Activated B cell treated with CpG ODN at 0.5 μM for 24 hours (primary cell): ENCODE measurements around the gene PNMA1. TPM values are rescaled to one million over a fixed set of nuclear protein-coding genes. Genes with fewer than 3 reads are reported as not detected.

Experiments
- ATAC-seq: fragments of 200-7000 bp; cut with Tn5 transposase; one replicate; pipeline ENCODE4 v1.10.0; 2021; ENCODE audit warnings: low read depth, mild to moderate bottlenecking, moderate library complexity
- CTCF ChIA-PET: fragments of 350-600 bp; sonication (Branson Sonifier 250); formaldehyde crosslinking; loops from one replicate; lab custom pipeline; 2021; ENCODE audit warnings: antibody characterized with exemption; lab: Charles Lee
- POLR2A ChIA-PET: fragments of 350-600 bp; sonication (Branson Sonifier 250); formaldehyde crosslinking; loops from one replicate; lab custom pipeline; 2021; ENCODE audit warnings: antibody characterized with exemption; lab: Charles Lee
- DNase-seq: peaks from one replicate; pipeline ENCODE4 v3.0.0; 2022
- H3K27ac Mint-ChIP-seq: one replicate; pipeline ENCODE4 v1.8.0; 2020; ENCODE audit warnings: mixed read lengths
- H3K27me3 Mint-ChIP-seq: one replicate; pipeline ENCODE4 v1.8.0; 2021; ENCODE audit warnings: mixed read lengths
- H3K36me3 Mint-ChIP-seq: one replicate; pipeline ENCODE4 v1.8.0; 2021; ENCODE audit warnings: low read depth, mixed read lengths
- H3K4me1 Mint-ChIP-seq: one replicate; pipeline ENCODE4 v1.8.0; 2021; ENCODE audit warnings: mixed read lengths
- H3K4me3 Mint-ChIP-seq: one replicate; pipeline ENCODE4 v1.8.0; 2020; ENCODE audit warnings: mild to moderate bottlenecking, mixed read lengths
- H3K9me3 Mint-ChIP-seq: one replicate; pipeline ENCODE4 v1.8.0; 2020; ENCODE audit warnings: mixed read lengths
- intact Hi-C: fragments of 100-400 bp; cut with micrococcal nuclease; formaldehyde crosslinking; loops from one replicate; pipeline ENCODE4 v1.15.1; 2024
- total RNA-seq: library from RNA; stranded (reverse); gene quantifications from 2 replicates; pipeline ENCODE4 v1.2.3, GENCODE V29; 2022
- TF ChIP-seq, protein P1 (sequence below): fragments of 200-600 bp; IDR thresholded peaks from one replicate; pipeline ENCODE4 v1.8.0; 2022; ENCODE audit warnings: antibody characterized with exemption, mild to moderate bottlenecking

The PNMA1 gene
- total RNA-seq, 1 donor from 2014 or later = 22.2 TPM

DNA sequence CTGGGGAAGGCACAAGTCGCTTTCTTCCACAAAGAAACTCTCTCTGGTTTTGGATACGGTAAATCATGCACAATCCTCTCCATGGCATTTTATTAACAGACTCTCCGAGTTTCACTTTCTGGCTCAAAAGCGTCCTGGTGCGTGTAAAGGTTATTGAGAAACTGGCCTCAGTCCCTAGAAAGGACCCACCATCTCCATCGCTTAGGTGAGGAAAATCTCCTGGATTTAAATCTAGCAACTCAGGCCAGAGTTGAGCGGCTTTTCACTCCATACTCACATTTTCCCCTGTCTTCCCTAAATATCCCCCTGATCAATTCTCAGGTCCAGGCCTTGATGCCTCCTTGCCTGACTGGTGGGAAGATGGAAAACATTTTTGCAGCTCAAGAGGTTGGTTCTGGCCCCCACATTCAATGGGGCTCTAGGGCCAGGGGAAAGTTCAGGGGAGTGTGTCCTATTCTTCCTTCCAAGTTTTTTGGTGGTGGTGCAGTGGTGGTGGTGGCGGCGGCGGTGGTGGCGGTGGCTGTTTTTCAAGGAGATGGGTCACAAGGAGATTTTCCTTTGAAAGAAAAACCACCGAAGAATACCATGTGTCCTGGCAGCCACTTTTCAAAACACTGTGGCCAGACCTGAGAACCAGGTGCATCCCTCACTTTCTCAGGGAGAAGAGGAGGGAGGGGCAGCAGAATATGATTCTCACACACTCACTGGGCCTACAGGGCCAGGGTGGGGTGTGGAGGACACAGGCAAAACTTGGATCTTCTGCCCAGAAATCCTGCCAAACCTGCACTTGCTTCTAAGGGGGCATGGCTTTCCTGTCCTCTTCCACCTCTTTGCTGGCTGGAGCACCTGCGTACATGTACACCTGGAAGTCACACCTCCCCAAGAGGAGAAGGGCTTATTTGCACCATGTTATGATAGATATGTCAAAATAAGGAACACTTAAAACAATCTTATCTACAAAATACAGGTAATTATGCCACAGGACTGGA lies 46.7 kb upstream of the PNMA1 start:
- TF ChIP-seq, protein P1, sequence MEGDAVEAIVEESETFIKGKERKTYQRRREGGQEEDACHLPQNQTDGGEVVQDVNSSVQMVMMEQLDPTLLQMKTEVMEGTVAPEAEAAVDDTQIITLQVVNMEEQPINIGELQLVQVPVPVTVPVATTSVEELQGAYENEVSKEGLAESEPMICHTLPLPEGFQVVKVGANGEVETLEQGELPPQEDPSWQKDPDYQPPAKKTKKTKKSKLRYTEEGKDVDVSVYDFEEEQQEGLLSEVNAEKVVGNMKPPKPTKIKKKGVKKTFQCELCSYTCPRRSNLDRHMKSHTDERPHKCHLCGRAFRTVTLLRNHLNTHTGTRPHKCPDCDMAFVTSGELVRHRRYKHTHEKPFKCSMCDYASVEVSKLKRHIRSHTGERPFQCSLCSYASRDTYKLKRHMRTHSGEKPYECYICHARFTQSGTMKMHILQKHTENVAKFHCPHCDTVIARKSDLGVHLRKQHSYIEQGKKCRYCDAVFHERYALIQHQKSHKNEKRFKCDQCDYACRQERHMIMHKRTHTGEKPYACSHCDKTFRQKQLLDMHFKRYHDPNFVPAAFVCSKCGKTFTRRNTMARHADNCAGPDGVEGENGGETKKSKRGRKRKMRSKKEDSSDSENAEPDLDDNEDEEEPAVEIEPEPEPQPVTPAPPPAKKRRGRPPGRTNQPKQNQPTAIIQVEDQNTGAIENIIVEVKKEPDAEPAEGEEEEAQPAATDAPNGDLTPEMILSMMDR = no peak
- H3K27ac Mint-ChIP-seq = peak overlapping the region; percentile 99
- POLR2A ChIA-PET = interaction anchor here (0.6 to 14.6 kb wide), 21 partner anchors 9 to 489 kb away, joined by 3 to 493 read pairs (median 6); partner anchors contain the start of genes PNMA1, PTGR2, RIOX1 and ZNF410
- CTCF ChIA-PET = interaction anchor here (1.0 to 4.9 kb wide), 6 partner anchors 10 to 32 kb away, joined by 4 to 43 read pairs (median 18); no protein-coding TSS in a partner anchor
- peaks cover 8% of the 10 kb centered on the region for H3K36me3 Mint-ChIP-seq
- intact Hi-C loops = loop anchor here (1.0 to 5.0 kb wide), 6 partner anchors 9 to 1516 kb away; partner anchors contain the start of genes FOS and PNMA1
- ATAC-seq = no peak
- no peaks in the 10 kb centered on the region for H3K27me3 Mint-ChIP-seq
- no peaks in the 10 kb centered on the region for H3K9me3 Mint-ChIP-seq
- peak overlapping the region; percentile 89 for H3K4me3 Mint-ChIP-seq
- DNase-seq = no peak
- peaks cover 86% of the 10 kb centered on the region for H3K4me1 Mint-ChIP-seq

DNA sequence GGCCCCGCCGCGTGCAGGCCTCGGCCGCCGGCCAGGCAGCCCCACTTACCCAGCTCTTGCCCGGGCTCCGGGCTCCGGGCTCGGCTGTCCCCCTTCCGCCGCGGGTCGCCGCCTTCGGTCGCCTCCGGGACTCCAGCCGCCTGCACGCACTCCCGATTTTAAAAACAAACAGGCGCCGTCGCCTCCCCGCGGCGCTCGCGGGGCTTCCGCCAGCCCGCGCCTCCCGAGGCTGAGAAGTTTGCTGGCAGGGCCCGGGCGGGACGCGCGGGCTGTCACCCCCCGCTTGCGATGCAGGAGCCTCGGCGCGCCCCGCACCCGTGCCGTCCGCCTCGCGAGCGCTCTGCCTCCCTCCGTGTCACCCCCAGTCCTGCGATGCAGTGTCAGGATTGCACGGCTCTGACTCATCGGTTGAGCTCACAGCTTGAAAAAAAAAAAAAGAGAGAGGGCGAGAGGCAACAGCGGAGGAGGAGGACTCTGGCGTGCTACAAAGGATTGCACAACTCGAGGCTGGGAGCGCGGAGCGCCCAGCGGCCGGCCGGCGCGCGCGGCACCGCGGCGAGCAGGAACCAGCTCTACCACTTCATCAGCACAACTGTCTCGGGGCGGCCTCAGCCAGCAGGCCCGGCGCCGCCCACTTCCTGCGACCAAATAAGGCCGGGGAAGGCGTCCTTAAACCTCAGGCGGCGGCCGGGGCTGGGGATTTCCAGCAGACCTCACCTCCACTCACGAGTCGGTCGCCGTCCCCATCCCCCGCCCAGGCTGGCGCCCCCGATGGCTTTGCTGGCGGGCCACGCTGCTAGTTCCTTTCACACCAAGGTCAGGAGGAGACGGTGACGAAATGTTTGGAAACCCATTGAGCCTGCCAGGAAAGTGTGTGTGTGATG lies 45.8 kb upstream of the PNMA1 start:
- Mint-ChIP-seq H3K27me3 (no peaks in the 10 kb centered on the region), H3K4me1 (peaks cover 86% of the 10 kb centered on the region), H3K27ac (peak overlapping the region; percentile 99), H3K4me3 (peak overlapping the region; percentile 89), H3K36me3 (peaks cover 8% of the 10 kb centered on the region), H3K9me3 (no peaks in the 10 kb centered on the region)
- TF ChIP-seq, protein P1 = no peak
- ChIA-PET POLR2A (interaction anchor here (0.6 to 14.6 kb wide), 23 partner anchors 9 to 488 kb away, joined by 3 to 493 read pairs (median 4); partner anchors contain the start of genes PNMA1, PTGR2, RIOX1 and ZNF410), CTCF (interaction anchor here (0.9 to 4.9 kb wide), 8 partner anchors 11 to 65 kb away, joined by 3 to 43 read pairs (median 14); no protein-coding TSS in a partner anchor)
- intact Hi-C loops = loop anchor here (1.0 to 5.0 kb wide), 6 partner anchors 8 to 1517 kb away; partner anchors contain the start of genes FOS and PNMA1
- DNase-seq (peak; percentile 95), ATAC-seq (peak; percentile 64)

DNA sequence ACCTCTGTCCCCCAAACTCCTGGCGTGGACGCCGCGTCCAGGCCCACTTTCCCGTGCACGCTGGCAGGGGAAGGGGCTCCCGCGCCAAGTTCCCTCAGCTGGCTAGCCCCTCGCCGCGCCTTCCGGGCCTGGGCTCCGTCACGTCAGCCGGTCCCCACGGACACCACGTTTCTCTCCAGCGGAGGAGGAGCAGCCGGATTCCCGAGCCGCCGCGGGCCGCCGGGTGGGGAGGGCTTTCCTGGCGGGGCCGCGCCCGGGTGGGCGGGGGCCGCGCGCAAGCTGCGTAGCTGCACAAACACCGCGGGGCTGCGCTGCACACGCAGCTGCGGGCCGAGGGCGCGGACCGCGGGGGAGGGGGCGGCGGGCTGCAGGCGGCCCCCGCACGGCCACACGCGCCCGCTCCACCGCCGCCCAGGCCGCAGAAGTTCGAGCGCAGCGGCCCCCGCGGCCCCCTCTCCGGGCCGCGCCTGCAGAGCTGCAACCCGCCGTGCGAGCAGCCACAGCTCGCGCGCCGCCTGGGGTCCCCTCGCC lies 45.1 kb upstream of the PNMA1 start:
- intact Hi-C loops = no loop called here
- ATAC-seq = no peak
- peak; percentile 61 for DNase-seq
- Mint-ChIP-seq H3K4me1 (peaks cover 86% of the 10 kb centered on the region), H3K9me3 (no peaks in the 10 kb centered on the region), H3K27me3 (no peaks in the 10 kb centered on the region), H3K4me3 (peak overlapping the region; percentile 87), H3K27ac (peak overlapping the region; percentile 92), H3K36me3 (peaks cover 8% of the 10 kb centered on the region)
- POLR2A ChIA-PET = interaction anchor here (0.6 to 14.6 kb wide), 16 partner anchors 8 to 323 kb away, joined by 3 to 493 read pairs (median 7); partner anchors contain the start of genes PNMA1, PTGR2 and ZNF410
- CTCF ChIA-PET = interaction anchor here (0.9 to 4.9 kb wide), 8 partner anchors 10 to 66 kb away, joined by 3 to 43 read pairs (median 14); no protein-coding TSS in a partner anchor
- TF ChIP-seq, protein P1 = no peak

DNA sequence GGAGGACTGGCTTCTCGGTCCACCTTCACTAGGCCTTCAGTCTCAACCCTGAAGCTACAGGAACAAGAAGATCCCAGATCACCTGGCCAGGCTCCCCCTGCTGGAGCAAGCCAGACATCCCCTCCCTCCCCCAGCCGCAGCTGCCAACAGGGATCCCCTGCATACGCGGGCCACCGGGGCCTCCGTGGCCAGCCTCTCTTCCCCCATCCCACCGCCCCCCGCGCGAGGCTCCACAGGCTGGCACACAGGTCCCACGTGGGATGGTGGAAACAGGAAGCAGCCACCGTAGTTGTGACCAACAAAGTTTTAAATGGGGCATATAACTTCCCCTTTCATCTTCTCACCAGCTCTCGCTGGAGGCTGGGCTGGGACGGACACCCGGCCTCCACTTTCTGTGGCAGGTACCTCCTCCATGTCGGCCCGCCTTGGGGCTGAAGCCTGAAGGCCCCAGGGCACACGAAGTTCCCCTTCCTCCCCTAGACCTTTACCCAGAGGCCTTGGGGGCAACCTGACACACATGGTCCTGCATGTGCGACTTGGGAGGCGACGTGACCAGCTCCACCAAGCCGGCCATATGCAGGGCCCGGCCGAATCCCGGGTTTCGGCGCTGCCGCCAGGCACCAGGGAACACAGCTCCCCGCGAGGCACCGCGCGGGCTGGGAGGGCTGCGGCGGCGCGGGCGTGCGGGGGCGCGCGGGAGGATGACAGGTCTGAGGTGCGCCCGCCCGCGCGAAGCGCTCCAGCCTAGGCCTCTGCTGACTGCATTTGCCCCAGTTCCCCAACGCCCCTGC lies 44.4 kb upstream of the PNMA1 start:
- CTCF ChIA-PET = interaction anchor here (1.0 to 4.9 kb wide), 8 partner anchors 10 to 30 kb away, joined by 3 to 43 read pairs (median 14); no protein-coding TSS in a partner anchor
- Mint-ChIP-seq H3K4me1 (peaks cover 86% of the 10 kb centered on the region), H3K27ac (peak overlapping the region; percentile 92), H3K9me3 (no peaks in the 10 kb centered on the region), H3K4me3 (peak overlapping the region; percentile 87), H3K27me3 (no peaks in the 10 kb centered on the region), H3K36me3 (peaks cover 8% of the 10 kb centered on the region)
- ATAC-seq = peak; percentile 40
- peak; percentile 77 for DNase-seq
- TF ChIP-seq, protein P1 = no peak
- POLR2A ChIA-PET = interaction anchor here (0.6 to 14.6 kb wide), 18 partner anchors 9 to 323 kb away, joined by 3 to 493 read pairs (median 6); partner anchors contain the start of genes COQ6, DNAL1, FAM161B and PNMA1
- intact Hi-C loops = loop anchor here (1.0 kb wide), 3 partner anchors 30 to 192 kb away; partner anchors contain the start of genes COQ6 and FAM161B
